ENCODE data around the gene PPM1M.

Gene PPM1M

GRCh38 chr3:52227766-52228165 lies 17.8 kb upstream of the PPM1M start:
- H3K36me3 ChIP-seq = peaks cover 8% of the 10 kb centered on the region
- no peak for DNase-seq
- no peaks in the 10 kb centered on the region for H3K27me3 ChIP-seq (ENCODE audit: insufficient read depth, low read depth, severe bottlenecking)
- no peak for TF ChIP-seq CTCF (IDR thresholded peaks at IDR 0.05; ENCODE audit: low read depth, low read length)
- no peak overlapping the region for H3K4me3 ChIP-seq (ENCODE audit: low read depth, low read length)
- no peaks in the 10 kb centered on the region for H3K9me3 ChIP-seq (ENCODE audit: severe bottlenecking)
- H3K27ac ChIP-seq = no peak overlapping the region

DNA sequence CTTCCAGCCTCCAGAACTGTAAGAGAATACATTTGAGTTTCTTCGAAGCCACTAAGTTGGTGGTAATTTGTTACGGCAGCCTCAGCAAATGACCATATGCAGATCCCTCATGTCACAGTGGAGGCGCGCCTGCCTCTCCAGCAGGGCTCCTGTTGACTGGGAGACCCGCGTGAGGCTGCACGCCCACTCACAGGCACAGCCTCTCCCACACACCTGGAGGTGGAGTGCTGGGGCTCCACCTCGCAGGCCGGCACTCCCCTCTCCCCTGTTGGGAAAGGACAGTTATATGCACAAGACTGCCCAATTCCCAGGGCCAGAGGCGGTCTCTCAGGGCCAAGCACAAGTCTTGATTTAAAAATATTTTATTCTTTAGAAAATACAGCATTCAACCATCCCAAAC lies 17.3 kb upstream of the PPM1M start:
- Histone ChIP-seq H3K36me3 (peaks cover 8% of the 10 kb centered on the region), H3K27ac (no peak overlapping the region), H3K4me3 (ENCODE audit: low read depth, low read length) (no peak overlapping the region), H3K9me3 (ENCODE audit: severe bottlenecking) (no peaks in the 10 kb centered on the region), H3K27me3 (ENCODE audit: insufficient read depth, low read depth, severe bottlenecking) (no peaks in the 10 kb centered on the region)
- TF ChIP-seq CTCF (IDR thresholded peaks at IDR 0.05; ENCODE audit: low read depth, low read length) = no peak
- no peak for DNase-seq

DNA sequence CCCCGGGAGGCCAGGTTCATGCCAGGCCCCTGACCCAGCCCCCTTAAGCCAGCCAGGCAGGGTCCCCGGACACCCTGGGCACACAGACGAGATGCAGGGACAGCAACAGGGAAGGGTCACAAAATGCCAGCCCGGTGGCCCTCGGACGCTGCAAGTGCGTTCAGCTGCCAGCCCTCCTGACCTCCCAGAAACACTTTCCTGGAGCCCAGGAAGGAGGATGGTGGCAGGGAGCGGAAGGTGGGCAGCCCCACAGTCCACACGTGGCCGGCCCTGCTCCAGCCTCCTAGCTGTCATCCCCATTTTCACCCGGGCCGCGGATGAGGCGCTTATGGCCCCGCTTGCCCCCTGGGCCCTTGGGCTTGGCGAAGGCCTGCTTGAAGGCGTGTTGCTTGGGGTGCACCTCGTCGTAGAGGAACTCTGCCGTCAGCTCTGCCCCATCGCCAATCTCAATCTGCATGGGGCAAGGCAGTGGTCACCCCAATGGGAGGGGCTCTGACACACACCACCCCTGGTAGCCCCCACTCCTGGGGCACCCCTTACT lies 16.7 kb upstream of the PPM1M start:
- H3K36me3 ChIP-seq = peaks cover 8% of the 10 kb centered on the region
- H3K4me3 ChIP-seq (ENCODE audit: low read depth, low read length) = no peak overlapping the region
- H3K27me3 ChIP-seq (ENCODE audit: insufficient read depth, low read depth, severe bottlenecking) = no peaks in the 10 kb centered on the region
- no peaks in the 10 kb centered on the region for H3K9me3 ChIP-seq (ENCODE audit: severe bottlenecking)
- DNase-seq = no peak
- no peak for TF ChIP-seq CTCF (IDR thresholded peaks at IDR 0.05; ENCODE audit: low read depth, low read length)
- no peak overlapping the region for H3K27ac ChIP-seq

DNA sequence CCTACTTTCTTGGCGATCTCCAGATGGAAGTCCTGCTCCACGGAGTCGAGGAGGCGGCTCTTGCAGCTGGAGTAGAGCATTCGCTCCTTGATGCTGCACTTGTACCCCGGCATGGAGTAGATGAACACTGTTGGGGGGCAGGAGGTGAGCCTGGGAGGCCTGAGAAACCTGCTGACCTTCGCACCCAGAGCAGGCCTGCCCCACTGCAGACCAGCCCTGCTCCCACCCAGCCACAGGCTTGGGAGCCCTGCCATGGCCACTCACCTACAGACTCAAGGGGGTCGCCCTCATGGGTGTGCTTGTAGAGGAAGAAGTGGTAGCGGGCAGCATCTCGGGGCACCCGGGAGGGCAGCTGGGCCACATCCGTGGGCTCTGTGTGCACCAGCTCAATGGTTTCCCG lies 15.9 kb upstream of the PPM1M start:
- no peak for DNase-seq
- no peak for TF ChIP-seq CTCF (IDR thresholded peaks at IDR 0.05; ENCODE audit: low read depth, low read length)
- peaks cover 8% of the 10 kb centered on the region for H3K36me3 ChIP-seq
- no peaks in the 10 kb centered on the region for H3K27me3 ChIP-seq (ENCODE audit: insufficient read depth, low read depth, severe bottlenecking)
- H3K4me3 ChIP-seq (ENCODE audit: low read depth, low read length) = no peak overlapping the region
- no peaks in the 10 kb centered on the region for H3K9me3 ChIP-seq (ENCODE audit: severe bottlenecking)
- no peak overlapping the region for H3K27ac ChIP-seq

DNA sequence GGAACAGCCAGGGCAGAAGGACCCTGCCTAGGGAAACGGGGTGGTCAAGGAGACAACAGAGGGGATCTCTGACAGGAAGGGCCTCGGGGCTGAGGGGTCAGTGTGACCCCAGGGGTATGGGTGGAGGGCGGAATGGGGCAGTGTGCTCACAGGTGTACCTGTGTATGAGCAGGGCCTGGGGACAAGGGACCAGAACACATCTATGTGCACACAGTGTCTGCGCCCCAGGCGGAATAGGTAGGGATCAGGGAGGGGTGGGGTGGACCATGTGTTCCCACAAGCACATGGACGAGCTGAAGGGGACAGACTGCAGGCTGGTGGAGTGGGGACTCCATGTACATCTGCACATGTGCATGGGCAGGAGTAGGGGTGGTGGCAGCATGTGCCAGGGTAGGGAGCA lies 15.1 kb upstream of the PPM1M start:
- Histone ChIP-seq H3K9me3 (ENCODE audit: severe bottlenecking) (no peaks in the 10 kb centered on the region), H3K27me3 (ENCODE audit: insufficient read depth, low read depth, severe bottlenecking) (no peaks in the 10 kb centered on the region), H3K27ac (no peak overlapping the region), H3K4me3 (ENCODE audit: low read depth, low read length) (no peak overlapping the region), H3K36me3 (peaks cover 8% of the 10 kb centered on the region)
- TF ChIP-seq CTCF (IDR thresholded peaks at IDR 0.05; ENCODE audit: low read depth, low read length) = no peak
- DNase-seq = no peak

DNA sequence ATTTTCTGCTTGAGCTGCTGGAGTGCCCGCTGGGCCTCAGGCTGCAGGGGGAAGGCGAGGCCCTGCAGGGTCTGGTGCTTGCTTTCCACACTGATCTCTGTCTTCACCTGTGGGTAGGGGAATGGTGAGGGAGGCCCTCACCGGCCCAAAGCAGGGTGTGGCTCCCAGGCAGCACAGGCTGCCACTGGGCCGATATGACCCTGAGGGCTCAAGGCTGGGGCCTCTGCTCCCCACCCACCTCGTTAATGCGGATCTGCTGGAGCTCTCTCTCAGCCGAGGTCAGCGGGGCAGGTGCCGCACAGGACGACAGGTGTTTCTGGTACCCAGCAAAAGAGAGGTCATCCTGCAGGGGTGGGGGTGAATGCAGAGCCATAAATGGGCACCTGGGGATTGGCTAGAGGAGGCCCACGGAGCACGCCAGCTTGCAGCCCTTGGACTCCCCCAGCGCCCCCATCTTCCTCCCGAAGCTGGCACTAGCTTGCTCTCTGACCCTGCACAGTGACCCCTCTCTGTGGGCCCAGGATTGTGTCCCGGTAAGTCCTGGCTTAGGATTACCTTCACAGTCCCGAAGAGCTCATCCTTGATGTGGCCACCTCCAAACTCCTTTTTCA lies 14.6 kb upstream of the PPM1M start:
- no peak overlapping the region for H3K27ac ChIP-seq
- H3K27me3 ChIP-seq (ENCODE audit: insufficient read depth, low read depth, severe bottlenecking) = no peaks in the 10 kb centered on the region
- no peak for DNase-seq
- H3K9me3 ChIP-seq (ENCODE audit: severe bottlenecking) = no peaks in the 10 kb centered on the region
- peaks cover 8% of the 10 kb centered on the region for H3K36me3 ChIP-seq
- TF ChIP-seq CTCF (IDR thresholded peaks at IDR 0.05; ENCODE audit: low read depth, low read length) = no peak
- no peak overlapping the region for H3K4me3 ChIP-seq (ENCODE audit: low read depth, low read length)

Data from WERI-Rb-1 (cell line).